Thoracic aorta (tissue), 2 donors: ENCODE data around the gene RIOK1. TPM values are rescaled to one million over a fixed set of nuclear protein-coding genes. Genes with fewer than 3 reads are reported as not detected.
"Not testable (repeated sequence)": the region's sequence is repeated elsewhere in the genome, so short reads cannot be mapped to it uniquely, and the experiment has no call there.

ENCODE experiments used
- ATAC-seq: fragments of 150-250 bp; one replicate; pipeline ENCODE4 v1.8.0; 2017; ENCODE audit warnings: low read depth; ENCODE audit not compliant: insufficient number of reproducible peaks, low FRiP score
- DNase-seq: peaks from one replicate; pipeline ENCODE4 v3.0.0-alpha.2; 2020; ENCODE audit warnings: low spot score
- H3K27ac ChIP-seq, 2 donors: fragments of 200-600 bp; sonication (generic); 1 replicate in 1 of 2; 2 replicates in 1 of 2; pipeline ENCODE4 v1.5.1; 2016; ENCODE audit warnings: mild to moderate bottlenecking in 2 of 2, moderate library complexity in 2 of 2
- H3K27me3 ChIP-seq: fragments of 200-600 bp; sonication (generic); replicated peaks from 2 replicates; pipeline ENCODE4 v1.6.0; 2016; ENCODE audit warnings: mild to moderate bottlenecking; ENCODE audit not compliant: insufficient read depth
- H3K36me3 ChIP-seq: fragments of 200-600 bp; sonication (generic); one replicate; pipeline ENCODE4 v1.5.1; 2016
- H3K4me1 ChIP-seq, 2 donors: fragments of 200-600 bp; sonication (generic); 1 replicate in 1 of 2; 2 replicates in 1 of 2; pipeline versions ENCODE4 v1.5.1 to v1.6.0; 2016; ENCODE audit warnings: low read depth in 2 of 2, mild to moderate bottlenecking in 1 of 2; ENCODE audit not compliant: control insufficient read depth in 1 of 2
- H3K4me3 ChIP-seq: fragments of 200-600 bp; sonication (generic); 2 replicates; pipeline ENCODE4 v1.5.1; 2016; ENCODE audit warnings: mild to moderate bottlenecking
- H3K9me3 ChIP-seq: fragments of 200-600 bp; sonication (generic); 2 replicates; pipeline ENCODE4 v1.5.1; 2016
- total RNA-seq, 2 donors: library from RNA; depleted of rRNA; stranded (reverse); fragments of >200 nt; gene quantifications; one replicate each; pipeline versions ENCODE4 v1.1.0 to v1.2.3, GENCODE V29; 2016
- TF ChIP-seq, protein P1 (sequence below): fragments of 200-600 bp; sonication (generic); IDR thresholded peaks from one replicate; pipeline ENCODE4 v1.5.1; 2019; ENCODE audit warnings: antibody characterized with exemption

The RIOK1 gene
- 10 to 100 TPM; 12.6 to 25.5 TPM for total RNA-seq

DNA sequence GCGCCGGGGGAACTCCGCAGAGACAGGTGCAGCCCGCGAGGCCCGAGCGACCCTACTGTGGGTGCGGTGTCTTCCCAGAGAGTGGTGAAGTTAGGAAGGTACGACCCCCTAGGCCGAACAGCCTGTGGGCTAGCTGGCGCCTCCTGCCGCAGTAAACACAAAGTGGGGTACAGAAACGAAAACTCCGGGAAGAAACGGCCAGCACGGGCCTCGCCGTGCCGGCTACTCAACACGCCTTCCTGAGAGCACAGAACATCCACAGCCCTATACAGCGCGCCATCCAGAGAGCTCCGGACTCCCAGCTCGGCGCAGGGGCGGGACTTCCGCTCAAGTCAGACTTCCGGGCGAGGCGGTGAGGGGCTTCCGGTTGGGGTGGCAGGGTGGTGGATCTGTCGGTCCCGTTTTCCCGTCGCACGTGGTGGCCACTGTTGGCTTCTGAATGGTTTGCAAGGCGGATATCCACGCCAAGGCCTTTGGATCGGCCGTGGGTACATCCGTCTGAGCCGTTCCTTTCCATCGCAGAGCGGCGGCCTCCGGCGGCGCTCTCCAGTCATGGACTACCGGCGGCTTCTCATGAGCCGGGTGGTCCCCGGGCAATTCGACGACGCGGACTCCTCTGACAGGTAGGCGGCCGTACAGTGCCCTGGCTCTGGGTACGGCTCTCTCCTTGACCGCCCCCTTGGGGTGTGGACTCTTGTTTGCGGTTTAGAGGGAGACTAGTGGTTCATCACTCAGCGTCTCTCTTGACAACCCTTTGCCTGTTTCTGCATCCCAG lies at the start of gene RIOK1, which contains the start of gene CAGE1:
Gene RIOK1, plus strand, starts transcription at position 358 of the 775 bp plus-strand sequence. Its CDS starts 195 bp downstream, at position 553.
Gene CAGE1, minus strand, starts transcription at position 292 of the 775 bp plus-strand sequence. CDS start 2,569 bp downstream, outside the sequence.
- ATAC-seq, result peak; percentile 92
- DNase-seq, result peak; percentile 93
- H3K9me3 ChIP-seq, result no peaks in the 10 kb centered on the region
- H3K27ac ChIP-seq, result peak within 1 kb of the TSS; percentile 75 to 86
- peaks cover 8% of the 10 kb centered on the region for H3K36me3 ChIP-seq
- TF ChIP-seq, protein P1, sequence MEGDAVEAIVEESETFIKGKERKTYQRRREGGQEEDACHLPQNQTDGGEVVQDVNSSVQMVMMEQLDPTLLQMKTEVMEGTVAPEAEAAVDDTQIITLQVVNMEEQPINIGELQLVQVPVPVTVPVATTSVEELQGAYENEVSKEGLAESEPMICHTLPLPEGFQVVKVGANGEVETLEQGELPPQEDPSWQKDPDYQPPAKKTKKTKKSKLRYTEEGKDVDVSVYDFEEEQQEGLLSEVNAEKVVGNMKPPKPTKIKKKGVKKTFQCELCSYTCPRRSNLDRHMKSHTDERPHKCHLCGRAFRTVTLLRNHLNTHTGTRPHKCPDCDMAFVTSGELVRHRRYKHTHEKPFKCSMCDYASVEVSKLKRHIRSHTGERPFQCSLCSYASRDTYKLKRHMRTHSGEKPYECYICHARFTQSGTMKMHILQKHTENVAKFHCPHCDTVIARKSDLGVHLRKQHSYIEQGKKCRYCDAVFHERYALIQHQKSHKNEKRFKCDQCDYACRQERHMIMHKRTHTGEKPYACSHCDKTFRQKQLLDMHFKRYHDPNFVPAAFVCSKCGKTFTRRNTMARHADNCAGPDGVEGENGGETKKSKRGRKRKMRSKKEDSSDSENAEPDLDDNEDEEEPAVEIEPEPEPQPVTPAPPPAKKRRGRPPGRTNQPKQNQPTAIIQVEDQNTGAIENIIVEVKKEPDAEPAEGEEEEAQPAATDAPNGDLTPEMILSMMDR, result no peak
- peaks cover 12 to 26% of the 10 kb centered on the region in 2 donors for H3K4me1 ChIP-seq
- H3K4me3 ChIP-seq, result peak within 1 kb of the TSS; percentile 87
- H3K27me3 ChIP-seq, result no peaks in the 10 kb centered on the region

DNA sequence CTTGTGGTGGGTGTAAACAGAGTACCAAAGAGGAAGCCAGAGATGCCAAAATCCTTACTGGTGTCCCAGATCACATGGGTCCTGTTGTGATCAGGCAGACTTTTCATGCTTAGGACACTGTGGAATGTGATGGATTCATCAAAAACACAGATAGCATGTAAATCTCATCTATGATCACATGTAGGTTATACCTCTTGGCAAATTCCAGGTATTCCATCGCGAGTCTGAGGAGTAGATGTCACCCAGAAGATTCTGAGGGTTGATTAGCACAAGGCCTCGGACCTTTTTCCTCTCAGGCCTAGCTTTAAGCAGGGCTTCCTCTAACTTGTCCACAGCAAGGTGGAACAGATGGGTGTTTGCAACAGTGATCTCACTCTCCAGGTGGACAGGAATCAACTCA lies 48.3 kb upstream of the RIOK1 start:
- Histone ChIP-seq H3K27me3 (no peaks in the 10 kb centered on the region), H3K36me3 (no peaks in the 10 kb centered on the region), H3K9me3 (no peaks in the 10 kb centered on the region), H3K4me1 (no peaks in the 10 kb centered on the region), H3K27ac (no peak overlapping the region), H3K4me3 (no peak overlapping the region)
- TF ChIP-seq, protein P1, result no peak
- no peak for DNase-seq
- no peak for ATAC-seq

DNA sequence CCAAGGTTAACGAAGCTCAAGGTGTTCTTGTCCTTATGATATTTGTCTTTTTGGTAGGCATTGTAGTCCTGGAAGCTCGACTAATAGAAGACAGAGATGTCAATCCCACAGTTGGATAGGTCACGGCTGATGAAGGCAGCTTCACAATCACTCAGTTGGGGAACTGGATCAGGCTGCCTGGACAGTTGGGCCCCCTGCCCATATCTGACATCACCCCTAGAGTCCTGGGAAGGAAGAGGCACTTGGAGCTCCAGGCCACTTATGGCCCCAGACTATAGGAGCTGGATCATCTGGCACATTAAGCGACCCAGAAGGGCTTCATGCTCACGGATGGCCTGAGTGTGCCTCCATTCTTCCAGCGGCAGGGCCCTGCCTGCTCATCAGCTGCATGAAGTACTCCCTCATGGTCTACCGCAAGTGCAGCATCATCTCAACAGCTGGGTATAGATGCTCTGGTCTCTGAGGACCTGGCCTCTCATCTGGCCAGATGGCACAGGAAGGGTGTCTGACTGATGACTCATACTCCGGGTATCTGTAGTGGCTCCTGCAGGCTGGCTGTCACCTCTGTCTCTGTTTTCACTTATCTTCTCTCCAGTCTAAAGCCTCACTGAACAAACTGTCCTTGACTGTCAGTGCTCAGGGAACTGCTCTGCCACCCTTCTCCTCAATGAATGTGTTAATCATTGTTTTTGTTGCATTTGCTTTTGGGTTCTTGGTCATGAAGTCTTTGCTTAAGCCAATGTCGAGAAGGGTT lies 47.4 kb upstream of the RIOK1 start:
- no peak for ATAC-seq

DNA sequence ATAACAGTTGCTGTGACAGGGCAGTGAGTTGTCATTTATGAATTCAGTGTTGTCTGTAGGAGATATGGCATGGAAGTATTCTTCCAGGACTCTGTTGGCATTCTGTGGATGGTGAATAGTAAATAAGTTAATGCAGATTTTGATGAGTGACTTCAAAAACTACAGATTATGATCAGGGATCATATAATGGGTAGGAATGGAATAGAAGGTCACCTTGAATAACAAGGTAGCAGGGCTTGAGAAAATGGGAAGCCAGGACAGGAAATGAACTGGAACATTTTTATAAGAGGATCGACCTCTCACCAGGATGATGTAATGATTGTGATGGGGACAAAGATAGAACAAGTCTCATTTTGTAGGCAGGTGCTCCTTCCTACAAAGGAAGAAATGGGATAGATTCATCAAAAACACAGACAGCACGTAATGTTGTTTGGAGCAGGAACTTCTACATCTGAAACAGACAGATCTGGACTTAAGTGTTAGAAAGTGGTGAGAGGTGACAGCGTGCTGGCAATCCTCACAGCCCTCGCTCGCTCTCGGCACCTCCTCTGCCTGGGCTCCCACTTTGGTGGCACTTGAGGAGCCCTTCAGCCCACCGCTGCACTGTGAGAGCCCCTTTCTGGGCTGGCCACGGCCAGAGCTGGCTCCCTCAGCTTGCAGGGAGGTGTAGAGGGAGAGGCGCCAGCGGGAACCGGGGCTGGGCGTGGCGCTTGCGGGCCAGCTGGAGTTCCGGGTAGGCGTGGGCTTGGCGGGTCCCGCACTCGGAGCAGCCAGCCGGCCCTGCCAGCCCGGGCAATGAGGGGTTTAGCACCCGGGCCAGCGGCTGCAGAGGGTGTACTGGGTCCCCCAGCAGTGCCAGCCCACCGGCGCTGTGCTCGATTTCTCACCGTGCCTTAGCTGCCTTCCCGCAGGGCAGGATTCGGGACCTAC lies 45.8 kb upstream of the RIOK1 start:
- Histone ChIP-seq H3K4me3 (no peak overlapping the region), H3K9me3 (no peaks in the 10 kb centered on the region), H3K27ac (no peak overlapping the region), H3K4me1 (no peaks in the 10 kb centered on the region), H3K27me3 (no peaks in the 10 kb centered on the region), H3K36me3 (no peaks in the 10 kb centered on the region)
- TF ChIP-seq, protein P1, result no peak
- ATAC-seq (no peak), DNase-seq (no peak)

More for the DNA sequence above, 47.4 kb upstream of the RIOK1 start:
- no peak for DNase-seq
- Histone ChIP-seq H3K36me3 (no peaks in the 10 kb centered on the region), H3K27me3 (no peaks in the 10 kb centered on the region), H3K4me1 (no peaks in the 10 kb centered on the region), H3K9me3 (no peaks in the 10 kb centered on the region), H3K27ac (no peak overlapping the region), H3K4me3 (no peak overlapping the region)
- TF ChIP-seq, protein P1, result no peak

DNA sequence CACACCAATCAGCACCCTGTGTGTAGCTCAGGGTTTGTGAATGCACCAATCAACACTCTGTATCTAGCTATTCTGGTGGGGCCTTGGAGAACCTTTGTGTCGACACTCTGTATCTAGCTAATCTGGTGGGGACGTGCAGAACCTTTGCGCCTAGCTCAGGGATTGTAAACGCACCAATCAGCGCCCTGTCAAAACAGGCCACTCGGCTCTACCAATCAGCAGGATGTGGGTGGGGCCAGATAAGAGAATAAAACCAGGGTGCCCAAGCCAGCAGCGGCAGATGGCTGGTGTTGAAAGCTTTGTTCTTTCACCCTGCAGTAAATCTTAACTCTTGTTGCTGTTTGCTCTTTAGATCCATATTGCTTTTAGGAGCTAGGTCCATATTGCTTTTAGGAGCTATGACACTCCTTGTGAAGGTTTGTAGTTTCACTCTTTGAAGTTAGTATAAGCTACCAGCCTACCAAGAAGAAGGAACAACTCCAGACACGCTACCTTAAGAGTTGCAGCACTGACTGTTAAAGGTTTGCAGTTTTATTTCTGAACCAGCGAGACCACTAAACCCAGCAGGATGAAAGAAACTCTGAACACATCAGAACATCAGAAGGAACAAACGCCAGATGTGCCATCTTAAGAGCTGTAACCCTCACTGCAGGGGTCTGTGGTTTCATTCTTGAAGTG lies 44.7 kb upstream of the RIOK1 start:
- not testable (repeated sequence) for H3K36me3 ChIP-seq, H3K27ac ChIP-seq, H3K27me3 ChIP-seq, H3K4me3 ChIP-seq, H3K4me1 ChIP-seq, DNase-seq, H3K9me3 ChIP-seq, ATAC-seq

DNA sequence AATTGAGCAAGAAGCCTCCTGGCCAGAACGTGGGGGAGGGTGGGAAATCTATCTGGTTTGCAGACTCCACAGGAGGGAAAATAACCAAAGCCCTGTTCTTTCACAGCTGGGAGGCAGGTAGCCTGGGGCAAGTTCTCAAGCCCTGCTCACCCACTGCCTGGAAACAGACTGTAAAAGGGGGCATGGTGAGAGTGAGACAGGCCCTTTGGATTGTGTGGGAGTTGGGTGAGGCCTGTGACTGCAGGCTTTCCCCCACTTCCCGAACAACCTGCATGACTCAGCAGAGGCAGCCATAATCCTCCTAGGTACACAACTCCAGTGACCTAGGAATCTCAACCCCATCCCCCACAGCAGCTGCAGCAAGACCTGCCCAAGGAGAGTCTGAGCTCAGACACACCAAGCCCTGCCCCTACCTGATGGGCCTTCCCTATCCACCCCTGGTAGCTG lies 42.0 kb upstream of the RIOK1 start:
- H3K4me3 ChIP-seq, H3K27ac ChIP-seq, H3K4me1 ChIP-seq, H3K36me3 ChIP-seq, H3K27me3 ChIP-seq, H3K9me3 ChIP-seq, ATAC-seq, DNase-seq: not testable (repeated sequence)

DNA sequence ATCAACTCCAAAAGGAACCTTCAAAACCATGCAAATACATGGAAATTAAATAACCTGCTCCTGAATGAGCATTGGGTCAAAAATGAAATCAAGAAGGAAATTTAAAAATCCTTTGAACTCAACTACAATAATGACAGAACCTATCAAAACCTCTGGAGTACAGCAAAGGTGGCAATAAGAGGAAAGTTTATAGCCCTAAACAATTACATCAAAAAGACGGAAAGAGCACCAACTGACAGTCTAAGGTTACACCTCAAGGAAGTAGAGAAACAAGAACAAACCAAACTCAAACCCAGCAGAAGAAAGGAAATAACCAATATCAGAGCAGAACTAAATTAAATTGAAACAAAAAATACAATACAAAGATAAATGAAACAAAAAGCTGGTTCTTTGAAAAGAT lies 39.0 kb upstream of the RIOK1 start:
- not testable (repeated sequence) for H3K9me3 ChIP-seq, H3K27ac ChIP-seq, H3K4me1 ChIP-seq, H3K4me3 ChIP-seq, DNase-seq, H3K36me3 ChIP-seq, H3K27me3 ChIP-seq, ATAC-seq
